T-helper 2 cell treated with Interferon-gamma antibody and Interleukin-4, amounts not matched to agents 100 ng/mL and 5 ng/mL, for 36 hours (primary cell): ENCODE results near the gene CHAC1. TPM values are rescaled to one million over a fixed set of nuclear protein-coding genes. Genes with fewer than 3 reads are reported as not detected.

Source experiments
- intact Hi-C: fragments of 100-400 bp; cut with micrococcal nuclease; formaldehyde crosslinking; loops from one replicate; pipeline ENCODE4 v1.15.1; 2023
- total RNA-seq: library from RNA; stranded (reverse); gene quantifications from 2 replicates; pipeline ENCODE4 v1.2.3, GENCODE V29; 2022

CHAC1 gene
- total RNA-seq, 1 donor from 2014 or later, result 3.6 TPM

DNA sequence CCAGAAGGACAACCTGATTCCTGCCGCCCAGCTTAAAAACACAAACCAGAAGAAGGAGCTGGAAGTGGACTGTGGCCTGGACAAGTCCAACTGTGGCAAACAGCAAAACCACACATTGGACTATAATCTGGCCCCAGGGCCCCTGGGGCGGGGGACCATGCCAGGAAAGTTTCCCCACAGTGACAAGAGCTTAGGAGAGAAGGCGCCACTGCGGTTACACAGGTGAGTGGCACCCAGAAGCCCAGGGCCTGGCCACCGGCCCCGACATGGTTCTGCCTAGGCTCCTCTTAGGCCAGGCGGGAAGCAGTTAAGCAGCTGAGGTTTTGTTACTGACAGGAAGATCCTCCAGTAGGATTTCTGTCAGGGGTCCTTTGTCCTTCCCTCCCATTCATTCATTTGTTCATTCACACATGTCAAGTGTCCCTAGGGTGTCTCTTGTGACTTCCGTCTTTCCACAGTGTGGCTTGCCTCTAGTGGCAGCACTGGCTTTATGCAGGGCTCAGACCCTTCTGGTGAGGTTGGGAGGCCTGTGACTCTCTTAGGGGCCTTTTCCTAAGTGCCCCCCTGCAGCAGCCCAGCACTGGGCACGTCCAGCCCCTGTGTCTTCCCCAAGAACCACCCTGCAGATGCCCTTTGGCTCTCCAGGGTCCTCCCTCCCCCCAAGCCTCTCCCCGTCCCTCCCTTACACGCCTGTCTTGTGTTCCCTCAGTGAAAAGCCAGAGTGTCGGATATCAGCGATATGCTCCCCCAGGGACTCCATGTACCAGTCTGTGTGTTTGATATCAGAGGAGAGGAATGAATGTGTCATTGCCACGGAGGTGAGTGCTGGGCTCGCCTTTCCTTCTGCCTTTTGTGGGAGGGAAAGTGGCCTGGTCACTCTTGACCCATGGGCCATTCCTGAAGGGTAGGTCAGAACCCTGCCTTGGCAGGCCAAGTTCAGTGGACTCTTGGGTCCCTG lies 16.3 kb upstream of the CHAC1 start:
- intact Hi-C loops, result no loop called here

DNA sequence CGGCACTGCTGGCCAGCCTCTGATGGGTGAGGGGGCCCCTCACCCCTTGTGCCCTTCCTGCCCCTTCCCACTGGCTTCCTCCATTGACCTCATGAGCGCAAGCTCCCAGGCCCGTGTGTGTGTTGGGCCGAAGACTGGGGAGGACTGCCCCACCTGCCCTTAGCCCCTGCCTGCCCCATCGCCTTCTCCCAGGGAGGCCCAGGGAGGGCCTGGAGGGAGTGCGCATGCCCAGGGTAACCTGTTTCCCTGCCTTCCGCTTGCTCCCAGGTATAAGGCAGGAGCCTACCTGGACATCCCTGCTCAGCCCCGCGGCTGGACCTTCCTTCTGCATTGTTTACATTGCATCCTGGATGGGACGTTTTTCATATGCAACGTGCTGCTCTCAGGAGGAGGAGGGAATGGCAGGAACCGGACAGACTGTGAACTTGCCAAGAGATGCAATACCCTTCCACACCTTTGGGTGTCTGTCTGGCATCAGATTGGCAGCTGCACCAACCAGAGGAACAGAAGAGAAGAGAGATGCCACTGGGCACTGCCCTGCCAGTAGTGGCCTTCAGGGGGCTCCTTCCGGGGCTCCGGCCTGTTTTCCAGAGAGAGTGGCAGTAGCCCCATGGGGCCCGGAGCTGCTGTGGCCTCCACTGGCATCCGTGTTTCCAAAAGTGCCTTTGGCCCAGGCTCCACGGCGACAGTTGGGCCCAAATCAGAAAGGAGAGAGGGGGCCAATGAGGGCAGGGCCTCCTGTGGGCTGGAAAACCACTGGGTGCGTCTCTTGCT lies 15.3 kb upstream of the CHAC1 start:
- intact Hi-C loops, result no loop called here

DNA sequence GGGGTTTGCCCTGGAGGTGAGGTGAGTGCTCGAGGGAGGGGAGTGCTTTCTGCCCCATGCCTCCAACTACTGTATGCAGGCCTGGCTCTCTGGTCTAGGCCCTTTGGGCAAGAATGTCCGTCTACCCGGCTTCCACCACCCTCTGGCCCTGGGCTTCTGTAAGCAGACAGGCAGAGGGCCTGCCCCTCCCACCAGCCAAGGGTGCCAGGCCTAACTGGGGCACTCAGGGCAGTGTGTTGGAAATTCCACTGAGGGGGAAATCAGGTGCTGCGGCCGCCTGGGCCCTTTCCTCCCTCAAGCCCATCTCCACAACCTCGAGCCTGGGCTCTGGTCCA lies 14.8 kb upstream of the CHAC1 start:
- intact Hi-C loops, result no loop called here

DNA sequence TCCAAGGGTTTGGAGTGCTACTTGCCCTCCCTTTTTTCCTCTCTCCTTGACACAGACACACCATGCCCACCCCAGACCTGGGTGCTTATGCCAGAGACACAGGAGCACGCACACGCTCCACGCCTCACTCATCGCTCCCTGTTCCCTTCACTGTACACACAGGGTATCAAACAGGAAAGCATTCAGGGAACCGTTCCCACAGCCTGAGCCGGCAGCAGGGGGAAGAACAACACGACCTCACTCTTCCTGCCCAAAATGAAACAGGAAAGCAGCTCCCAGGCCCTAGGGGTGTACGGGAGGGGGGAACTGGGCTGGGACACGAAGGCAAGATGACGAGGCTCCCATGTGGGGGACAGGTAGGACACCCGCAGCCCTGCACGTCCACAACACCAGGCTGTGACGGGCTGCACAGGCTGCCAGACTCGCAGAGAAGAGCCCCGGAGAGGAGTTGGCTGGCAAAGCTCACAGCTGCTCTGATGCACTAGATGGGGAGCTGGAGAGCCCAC lies 12.9 kb upstream of the CHAC1 start:
- intact Hi-C loops, result loop anchor here (5.0 to 10.0 kb wide), 2 partner anchors 33 to 84 kb away; no protein-coding TSS in a partner anchor

DNA sequence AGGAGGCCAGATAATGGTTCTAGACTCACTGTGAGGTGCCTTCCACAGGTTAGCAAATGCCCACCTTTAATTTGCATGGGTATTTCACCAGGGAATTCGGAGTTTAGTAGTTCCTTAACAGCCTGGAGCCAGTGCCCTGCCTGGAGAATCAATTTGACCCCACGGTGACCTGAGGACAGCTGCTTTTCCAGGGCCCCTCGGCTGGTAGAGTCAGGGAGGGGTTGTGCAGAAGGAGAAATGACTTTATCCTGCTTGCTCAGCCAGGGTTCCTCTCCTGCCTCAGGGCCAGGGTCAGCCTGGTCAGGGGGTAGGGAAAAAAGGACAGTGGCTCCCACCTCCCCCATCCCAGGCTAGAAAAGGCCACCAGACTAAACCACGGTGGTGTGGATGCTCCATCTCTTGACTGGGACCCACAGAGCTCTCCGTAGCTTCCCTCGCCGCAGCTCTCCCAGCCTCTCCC lies 12.2 kb upstream of the CHAC1 start:
- intact Hi-C loops, result loop anchor here (5.0 to 10.0 kb wide), 2 partner anchors 34 to 84 kb away; no protein-coding TSS in a partner anchor

DNA sequence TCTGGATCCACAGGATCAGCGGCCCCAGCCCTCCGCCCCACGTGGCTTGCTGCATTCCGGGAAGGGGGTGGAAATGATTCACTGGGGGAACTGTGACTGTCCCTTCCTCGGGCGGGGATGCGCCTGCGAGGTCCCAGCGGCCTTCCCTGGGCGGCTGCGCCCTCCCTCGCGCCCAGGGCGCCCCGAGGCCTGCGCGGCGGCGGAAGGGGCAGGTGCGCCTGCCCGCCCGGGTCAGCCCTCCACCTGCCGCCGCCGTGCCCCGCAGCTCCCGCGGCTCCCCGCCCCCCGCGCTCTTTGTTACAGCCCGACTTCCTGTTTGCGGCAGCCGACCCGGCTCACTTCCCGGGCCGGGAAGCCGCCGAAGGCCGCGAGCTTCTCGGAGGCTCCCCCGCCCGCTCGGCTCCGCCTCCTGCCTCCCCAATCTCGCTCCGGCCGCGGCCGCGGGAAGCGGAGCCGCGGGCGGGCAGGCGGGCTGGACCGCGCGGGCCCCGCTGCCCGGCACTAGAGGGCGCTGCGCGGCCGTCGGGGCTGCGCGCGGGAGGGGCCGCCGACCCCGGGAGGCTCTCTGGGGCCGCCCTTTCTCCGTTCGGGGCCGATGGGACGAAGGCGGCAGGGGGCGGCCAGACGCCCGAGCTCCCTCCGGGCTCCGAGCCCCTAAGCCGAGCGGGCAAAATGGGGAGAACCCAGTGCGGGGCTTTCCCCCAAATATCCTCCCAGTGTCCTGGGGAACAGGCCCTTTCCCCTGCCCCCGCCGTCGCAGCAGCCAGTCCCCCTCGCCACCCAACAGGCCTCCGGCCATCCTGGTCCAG lies 11.5 kb upstream of the CHAC1 start:
- intact Hi-C loops, result loop anchor here (5.0 to 10.0 kb wide), 2 partner anchors 34 to 83 kb away; no protein-coding TSS in a partner anchor

DNA sequence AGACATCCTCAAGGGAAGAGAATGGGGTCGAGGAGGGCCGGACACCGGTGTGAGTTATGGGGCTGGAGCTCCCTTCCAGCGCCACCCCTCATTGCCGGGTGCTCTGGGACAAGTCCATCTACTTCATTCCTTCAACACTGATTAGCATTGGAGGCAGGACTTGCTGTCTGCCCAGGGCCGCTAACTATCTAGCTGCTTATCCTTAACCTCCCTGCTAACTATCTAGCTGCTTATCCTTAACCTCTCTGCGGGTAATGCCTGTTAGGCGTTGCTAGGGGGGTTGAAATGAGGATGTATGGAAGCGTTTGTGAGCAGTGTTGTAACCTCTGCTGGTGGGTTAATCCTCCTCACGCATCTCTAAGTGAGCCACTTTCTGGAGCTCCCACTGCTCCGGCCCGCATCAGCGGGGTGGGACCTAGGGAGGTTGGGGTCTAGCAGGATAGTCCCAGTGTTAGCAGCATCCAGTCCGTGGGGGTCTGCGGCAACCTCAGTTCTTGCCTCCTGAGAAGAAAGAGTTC lies 10.9 kb upstream of the CHAC1 start:
- intact Hi-C loops, result loop anchor here (5.0 to 10.0 kb wide), 2 partner anchors 35 to 82 kb away; no protein-coding TSS in a partner anchor

DNA sequence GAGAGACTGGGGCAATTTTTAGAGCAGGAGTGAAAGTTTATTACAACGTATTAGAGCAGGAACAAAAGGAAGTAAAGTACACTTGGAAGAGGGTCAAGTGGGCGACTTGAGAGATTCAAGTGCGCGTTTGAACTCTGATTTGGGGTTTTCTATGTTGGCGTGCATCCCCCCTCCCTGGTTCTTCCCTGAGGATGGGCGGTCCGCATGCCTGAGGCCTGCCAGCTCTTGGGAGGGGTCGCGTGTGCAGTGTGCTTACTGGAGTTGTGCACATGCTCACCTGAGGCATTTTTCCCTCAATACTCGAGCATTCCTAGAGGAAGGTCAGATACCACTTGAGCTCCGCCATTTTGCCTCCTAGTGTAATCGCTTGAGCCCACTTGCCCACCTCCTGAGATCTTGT lies 10.4 kb upstream of the CHAC1 start:
- intact Hi-C loops, result loop anchor here (5.0 to 10.0 kb wide), 2 partner anchors 36 to 82 kb away; no protein-coding TSS in a partner anchor

DNA sequence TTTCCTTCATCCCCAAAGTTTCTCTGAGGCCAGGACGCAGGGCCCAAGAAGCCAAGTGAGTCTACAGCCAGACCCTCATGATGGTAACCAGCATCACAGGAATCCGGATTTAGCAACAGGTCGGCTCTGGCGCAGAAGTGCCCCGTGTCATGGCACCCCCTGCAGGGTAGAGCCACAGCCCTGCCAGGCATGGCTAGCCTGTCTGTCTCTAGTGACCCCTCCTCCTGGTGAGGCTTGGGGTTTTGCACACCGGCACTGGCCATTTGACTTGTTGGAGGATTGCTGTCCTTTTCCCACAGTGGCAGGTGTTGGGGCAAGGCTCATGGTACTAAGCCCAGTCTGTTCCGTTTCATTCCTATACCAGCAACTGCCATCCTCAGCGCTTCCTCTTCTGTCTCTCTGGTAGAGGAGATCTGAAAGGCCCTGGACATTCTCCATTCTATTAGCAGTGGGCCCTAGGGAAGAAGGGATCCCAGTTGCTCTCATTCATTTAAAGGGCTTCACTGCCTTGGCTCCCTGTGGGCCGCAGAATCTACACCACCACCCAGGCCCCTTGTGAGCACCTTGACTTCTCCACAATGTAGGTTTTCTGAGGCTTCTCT lies 9.4 kb upstream of the CHAC1 start:
- intact Hi-C loops, result loop anchor here (5.0 to 10.0 kb wide), 2 partner anchors 37 to 81 kb away; no protein-coding TSS in a partner anchor

DNA sequence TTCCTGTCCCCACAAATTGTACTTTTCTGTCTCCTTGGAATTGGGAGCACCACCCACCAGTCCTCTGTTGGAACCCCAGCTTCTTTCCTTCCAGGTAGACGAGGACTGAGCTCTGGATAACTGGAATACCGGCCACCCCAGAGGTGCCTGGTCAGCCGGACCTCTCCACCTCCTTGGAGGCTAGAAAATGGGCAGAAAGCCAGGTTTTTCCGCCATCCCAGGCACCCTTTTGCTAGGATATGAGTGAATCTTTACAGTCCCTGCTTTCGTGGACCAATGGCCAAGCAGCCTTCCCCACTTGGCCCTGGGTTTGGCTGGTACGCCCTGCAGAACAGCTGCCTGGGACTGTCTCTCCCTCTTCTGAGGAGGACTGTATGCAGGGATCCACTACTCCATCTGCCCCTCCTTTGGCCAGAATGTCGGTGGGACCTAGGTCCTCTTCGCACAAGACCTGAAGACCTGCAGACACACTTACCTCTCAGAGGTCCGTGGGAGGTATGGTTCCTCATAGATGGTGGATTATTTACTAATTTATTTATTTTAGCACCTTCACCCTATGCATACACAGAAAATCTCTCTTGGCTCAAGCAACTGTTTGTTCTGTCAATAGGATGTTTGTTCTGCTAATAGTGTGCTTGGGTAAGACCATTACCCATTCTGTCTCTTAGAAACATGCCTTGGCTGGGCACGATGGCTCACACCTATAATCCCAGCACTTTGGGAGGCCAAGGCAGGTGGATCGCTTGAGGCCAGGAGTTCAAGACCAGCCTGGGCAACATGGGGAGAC lies 8.6 kb upstream of the CHAC1 start:
- intact Hi-C loops, result loop anchor here (5.0 to 10.0 kb wide), 2 partner anchors 37 to 80 kb away; no protein-coding TSS in a partner anchor

DNA sequence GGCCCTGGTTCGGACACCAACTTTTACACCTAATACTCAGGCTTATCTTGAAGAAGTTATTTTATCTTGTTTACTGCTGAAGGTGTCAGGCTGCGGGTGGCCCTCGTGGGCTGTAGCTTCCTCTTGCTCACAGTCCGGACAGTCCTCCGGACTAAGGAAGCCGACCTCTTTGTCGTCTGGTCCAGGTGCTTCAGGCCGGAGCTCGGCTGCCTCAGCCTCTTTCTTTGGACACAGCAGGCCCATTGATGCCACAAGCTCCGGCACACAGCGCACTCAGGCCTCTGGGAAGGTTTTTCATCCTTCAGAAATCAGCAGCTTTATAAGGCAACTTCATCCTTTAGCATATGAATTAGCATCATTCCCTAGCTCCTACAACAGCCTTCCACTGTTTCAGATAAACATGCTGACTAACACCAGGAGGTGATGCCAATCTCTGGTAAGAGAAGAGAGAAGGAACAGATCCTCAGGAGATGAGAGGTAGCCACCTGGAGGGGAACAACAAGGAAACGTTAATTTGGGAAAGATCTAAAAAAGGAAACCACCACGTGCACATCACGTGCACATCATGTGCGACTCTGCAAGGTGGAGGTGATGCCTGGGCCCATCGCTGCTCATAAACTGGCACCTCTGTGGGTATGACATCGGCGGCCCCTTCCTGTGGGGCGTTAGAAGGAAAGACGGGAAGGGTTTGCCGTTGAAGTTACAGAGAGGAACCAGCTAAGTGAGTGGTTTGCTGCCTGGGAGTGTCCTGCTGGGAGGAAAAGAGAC lies 4.4 kb upstream of the CHAC1 start:
- intact Hi-C loops, result loop anchor here (10.0 kb wide), 1 partner anchor 76 kb away; no protein-coding TSS in a partner anchor

DNA sequence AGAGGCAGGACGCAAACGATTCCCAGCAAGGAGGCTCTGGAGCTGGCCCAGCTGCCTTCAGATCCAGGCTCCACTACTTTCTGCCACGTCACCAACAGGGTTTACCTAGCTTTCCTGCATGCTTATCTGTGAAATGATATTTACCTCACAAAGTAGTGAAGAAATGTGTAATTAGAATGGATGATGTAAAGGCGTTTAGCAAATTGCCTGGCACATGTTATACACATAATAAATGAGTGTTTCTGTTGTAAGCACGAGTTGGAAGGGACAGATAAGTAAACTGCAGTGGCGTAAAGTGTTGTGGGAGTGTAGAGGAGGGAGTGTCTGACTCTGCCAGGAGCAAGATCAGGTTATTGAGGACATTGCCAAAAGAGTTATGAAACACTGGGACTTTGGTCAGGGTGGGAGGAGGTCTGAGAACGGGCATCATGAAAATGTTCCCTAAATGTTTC lies 3.5 kb upstream of the CHAC1 start:
- intact Hi-C loops, result loop anchor here (5.0 to 10.0 kb wide), 3 partner anchors 47 to 468 kb away; partner anchors contain the start of gene RTF1

DNA sequence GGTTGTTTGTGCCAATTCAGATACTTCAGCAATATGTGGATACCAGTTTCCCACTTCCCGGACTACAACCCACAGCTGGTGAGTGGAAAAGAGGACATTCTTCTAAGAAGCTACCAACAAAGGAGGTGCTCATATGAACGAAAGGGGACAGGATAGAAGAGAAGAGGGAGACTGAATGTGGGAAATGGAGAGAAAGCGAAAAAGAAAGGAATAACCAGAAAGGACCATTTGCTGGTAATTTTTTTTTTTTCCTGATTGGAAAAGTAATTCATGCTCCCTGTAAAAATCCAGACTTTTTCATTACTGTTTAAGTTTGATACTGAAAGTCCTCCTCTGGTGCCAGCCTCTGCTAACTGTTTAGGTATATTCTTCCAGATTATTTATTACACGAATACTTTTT lies 1.5 kb upstream of the CHAC1 start:
- intact Hi-C loops, result loop anchor here (2.0 to 5.0 kb wide), 4 partner anchors 49 to 466 kb away; partner anchors contain the start of genes DNAJC17, NDUFAF1, RTF1 and ZFYVE19

DNA sequence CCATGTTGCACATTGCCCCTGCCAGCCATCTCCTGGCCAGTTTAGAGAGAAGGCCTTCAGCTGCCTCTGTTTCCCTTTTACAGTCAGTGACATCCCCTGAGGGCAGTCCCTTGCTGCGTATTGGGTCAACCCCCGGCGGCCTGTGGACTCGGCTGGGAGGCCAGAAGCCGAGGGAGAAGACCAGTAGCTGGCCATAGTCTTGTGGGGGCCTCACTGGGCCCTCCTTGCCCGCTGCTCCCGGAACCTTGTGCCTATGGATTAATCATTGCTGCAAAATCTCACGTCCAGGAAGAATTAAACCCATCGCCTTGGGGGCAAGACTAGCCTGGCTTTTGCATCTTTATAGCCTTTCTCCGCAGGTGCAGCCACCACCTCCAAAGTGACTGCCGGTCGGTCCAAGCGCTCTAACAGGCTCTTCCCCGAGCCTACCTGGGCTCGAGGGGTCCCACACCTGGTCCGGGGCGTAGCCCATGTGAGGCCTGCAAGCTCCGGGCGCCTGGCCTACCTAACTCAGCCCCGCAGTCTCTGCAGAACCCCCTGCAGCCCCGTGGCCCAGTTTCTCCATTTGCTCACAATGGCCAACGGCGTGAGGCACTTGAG lies 870 bp upstream of the CHAC1 start:
- intact Hi-C loops, result loop anchor here (2.0 to 5.0 kb wide), 4 partner anchors 50 to 465 kb away; partner anchors contain the start of genes DNAJC17, NDUFAF1, RTF1 and ZFYVE19

DNA sequence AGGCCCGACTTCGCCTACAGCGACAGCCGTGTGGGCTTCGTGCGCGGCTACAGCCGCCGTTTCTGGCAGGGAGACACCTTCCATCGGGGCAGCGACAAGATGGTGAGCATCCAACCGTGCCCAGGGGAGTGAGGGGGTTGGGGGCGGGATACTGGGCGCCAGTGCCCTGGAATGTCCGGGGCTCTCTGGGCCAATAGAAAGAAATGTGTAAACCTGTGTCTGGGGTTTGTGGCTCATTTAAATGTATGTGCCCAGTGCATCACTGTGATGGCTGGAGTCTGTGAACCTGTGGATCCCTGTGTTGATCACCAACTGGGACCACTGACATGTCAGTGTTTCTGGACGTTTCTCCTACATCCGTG lies 423 bp downstream of the CHAC1 start:
- intact Hi-C loops, result loop anchor here (1.0 to 5.0 kb wide), 6 partner anchors 51 to 464 kb away; partner anchors contain the start of genes CHP1, DNAJC17, NDUFAF1 and RTF1

DNA sequence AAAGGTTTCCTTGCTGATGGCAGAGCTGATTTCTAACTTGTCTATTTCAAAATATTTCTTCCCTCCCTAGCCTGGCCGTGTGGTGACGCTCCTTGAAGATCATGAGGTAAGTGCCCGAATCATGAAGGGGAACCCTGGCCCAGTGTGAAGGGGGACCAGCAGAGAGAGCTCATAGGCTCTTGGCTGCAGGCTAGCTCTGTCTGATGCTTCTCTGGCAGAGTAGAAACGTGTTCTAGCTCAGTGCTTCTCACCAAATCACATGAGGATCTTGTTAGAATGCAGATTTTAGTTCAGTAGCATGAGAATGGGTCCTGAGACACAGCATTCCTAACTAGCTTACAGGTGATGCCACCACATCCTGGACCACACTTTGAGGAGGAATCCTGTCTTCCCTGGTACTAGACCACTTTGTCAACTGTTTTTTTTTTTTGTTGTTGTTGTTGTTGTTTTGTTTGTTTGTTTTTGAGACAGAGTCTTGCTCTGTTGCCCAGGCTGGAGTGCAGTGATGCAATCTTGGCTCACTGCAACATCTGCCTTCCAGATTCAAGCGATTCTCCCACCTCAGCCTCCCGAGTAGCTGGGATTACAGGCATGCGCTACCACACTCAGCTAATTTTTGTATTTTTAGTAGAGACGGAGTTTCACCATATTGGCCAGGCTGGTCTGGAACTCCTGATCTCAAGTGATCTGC lies 1.0 kb downstream of the CHAC1 start:
- intact Hi-C loops, result loop anchor here (5.0 kb wide), 2 partner anchors 52 to 463 kb away; partner anchors contain the start of gene RTF1
